Measurements from ENCODE around the gene ARHGDIB.

DNA sequence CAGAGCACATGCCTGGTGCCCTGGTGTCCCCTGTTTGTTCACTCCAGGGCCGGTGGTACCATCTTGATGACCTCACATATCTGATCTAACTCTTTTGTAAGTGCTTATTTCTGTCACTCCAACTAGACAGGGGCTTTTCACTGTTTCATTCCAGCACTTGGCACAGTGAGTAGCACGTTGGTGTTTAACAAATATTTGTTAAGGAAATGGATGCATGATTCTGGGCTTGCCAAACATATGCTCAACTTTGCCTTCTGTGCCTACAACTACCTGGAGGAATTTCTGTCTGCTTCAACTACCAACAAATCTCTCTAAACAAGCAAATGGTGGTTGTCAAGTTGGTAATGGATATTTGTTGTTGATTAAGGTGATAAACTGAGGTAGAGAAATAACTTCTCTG, 43.0 kb upstream of the ARHGDIB start:
- TF ChIP-seq, protein P1, sequence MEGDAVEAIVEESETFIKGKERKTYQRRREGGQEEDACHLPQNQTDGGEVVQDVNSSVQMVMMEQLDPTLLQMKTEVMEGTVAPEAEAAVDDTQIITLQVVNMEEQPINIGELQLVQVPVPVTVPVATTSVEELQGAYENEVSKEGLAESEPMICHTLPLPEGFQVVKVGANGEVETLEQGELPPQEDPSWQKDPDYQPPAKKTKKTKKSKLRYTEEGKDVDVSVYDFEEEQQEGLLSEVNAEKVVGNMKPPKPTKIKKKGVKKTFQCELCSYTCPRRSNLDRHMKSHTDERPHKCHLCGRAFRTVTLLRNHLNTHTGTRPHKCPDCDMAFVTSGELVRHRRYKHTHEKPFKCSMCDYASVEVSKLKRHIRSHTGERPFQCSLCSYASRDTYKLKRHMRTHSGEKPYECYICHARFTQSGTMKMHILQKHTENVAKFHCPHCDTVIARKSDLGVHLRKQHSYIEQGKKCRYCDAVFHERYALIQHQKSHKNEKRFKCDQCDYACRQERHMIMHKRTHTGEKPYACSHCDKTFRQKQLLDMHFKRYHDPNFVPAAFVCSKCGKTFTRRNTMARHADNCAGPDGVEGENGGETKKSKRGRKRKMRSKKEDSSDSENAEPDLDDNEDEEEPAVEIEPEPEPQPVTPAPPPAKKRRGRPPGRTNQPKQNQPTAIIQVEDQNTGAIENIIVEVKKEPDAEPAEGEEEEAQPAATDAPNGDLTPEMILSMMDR (IDR thresholded peaks at IDR 0.05), result no peak
- no peak for TF ChIP-seq POLR2A (IDR thresholded peaks at IDR 0.05)

Data from adrenal gland (tissue), 5 donors.